Lower leg skin (tissue), 4 donors: Measurements from ENCODE around the gene STEAP1B. TPM values are rescaled to one million over a fixed set of nuclear protein-coding genes. Genes with fewer than 3 reads are reported as not detected.

Source experiments
- DNase-seq, 2 donors: peaks; one replicate each; pipeline ENCODE4 v3.0.0-alpha.2; 2019; ENCODE audit warnings: low spot score in 2 of 2
- H3K4me3 ChIP-seq: fragments of 200-600 bp; sonication (generic); 2 replicates; pipeline ENCODE4 v1.5.1; 2017; ENCODE audit warnings: mild to moderate bottlenecking, low read depth; ENCODE audit not compliant: poor library complexity, severe bottlenecking
- POLR2A ChIP-seq, 2 donors: fragments of 450-650 bp; IDR thresholded peaks; one replicate each; pipeline ENCODE4 v1.6.1; 2016 to 2017; ENCODE audit warnings: antibody characterized with exemption in 2 of 2, mild to moderate bottlenecking in 1 of 2, moderate library complexity in 1 of 2
- WGBS, 2 donors: methylation state at CpG; one replicate each; pipeline ENCODE4 v1.1.5; 2018; 5-methylcytosine and 5-hydroxymethylcytosine counted together
- intact Hi-C: fragments of 100-400 bp; cut with DNase I; formaldehyde crosslinking; loops from one replicate; pipeline ENCODE4 v1.15.0; 2023; ENCODE audit warnings: low total_unique reads
- total RNA-seq, 4 donors: library from RNA; depleted of rRNA; stranded (reverse); fragments of >200 nt; gene quantifications; one replicate each; pipeline ENCODE4 v1.1.0, GENCODE V29; 2016
- TF ChIP-seq, protein P1 (sequence below), 3 donors: fragments of 450-650 bp; IDR thresholded peaks; one replicate each; pipeline ENCODE4 v1.5.1; 2016; ENCODE audit warnings: antibody characterized with exemption in 3 of 3, mild to moderate bottlenecking in 3 of 3, moderate library complexity in 2 of 3

Gene STEAP1B
- total RNA-seq, 4 donors from 2014 or later: 0.29 to 1.4 TPM; not detected in 2

DNA sequence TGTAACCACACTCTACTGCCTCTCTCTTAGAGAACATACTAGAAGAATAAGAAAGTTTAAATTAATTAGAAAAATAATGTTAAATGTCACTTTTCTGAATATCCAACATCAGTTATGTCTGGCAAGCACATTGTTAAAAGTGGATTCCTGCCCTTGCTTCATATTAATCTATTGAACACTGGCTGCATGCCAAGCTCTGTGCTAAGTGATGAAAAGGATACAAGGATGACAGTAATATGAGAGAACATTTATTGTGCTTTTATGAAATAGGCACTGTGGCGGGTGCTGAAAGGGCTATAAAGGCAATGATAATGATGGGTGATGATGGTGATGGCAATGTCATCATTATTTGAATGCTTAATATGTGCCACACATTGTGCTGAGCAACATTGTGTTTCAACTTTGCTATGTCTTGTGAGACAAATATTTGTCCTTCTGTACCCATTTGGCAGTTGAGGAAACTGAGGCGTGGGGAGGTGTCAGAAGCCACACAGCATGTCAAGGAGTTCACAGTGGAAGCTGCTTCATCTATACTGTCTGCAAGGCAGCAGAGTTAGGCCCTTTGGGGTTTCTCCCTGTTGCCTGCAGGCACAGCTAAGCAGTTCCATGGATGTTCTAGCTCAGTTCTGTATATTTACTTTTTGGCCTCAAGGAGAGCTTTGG is 78.9 kb downstream of the STEAP1B start:
- no peak overlapping the region for H3K4me3 ChIP-seq
- TF ChIP-seq, protein P1, sequence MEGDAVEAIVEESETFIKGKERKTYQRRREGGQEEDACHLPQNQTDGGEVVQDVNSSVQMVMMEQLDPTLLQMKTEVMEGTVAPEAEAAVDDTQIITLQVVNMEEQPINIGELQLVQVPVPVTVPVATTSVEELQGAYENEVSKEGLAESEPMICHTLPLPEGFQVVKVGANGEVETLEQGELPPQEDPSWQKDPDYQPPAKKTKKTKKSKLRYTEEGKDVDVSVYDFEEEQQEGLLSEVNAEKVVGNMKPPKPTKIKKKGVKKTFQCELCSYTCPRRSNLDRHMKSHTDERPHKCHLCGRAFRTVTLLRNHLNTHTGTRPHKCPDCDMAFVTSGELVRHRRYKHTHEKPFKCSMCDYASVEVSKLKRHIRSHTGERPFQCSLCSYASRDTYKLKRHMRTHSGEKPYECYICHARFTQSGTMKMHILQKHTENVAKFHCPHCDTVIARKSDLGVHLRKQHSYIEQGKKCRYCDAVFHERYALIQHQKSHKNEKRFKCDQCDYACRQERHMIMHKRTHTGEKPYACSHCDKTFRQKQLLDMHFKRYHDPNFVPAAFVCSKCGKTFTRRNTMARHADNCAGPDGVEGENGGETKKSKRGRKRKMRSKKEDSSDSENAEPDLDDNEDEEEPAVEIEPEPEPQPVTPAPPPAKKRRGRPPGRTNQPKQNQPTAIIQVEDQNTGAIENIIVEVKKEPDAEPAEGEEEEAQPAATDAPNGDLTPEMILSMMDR (IDR thresholded peaks at IDR 0.05): no peak
- no peak for TF ChIP-seq POLR2A (IDR thresholded peaks at IDR 0.05)
- DNase-seq: no peak
- intact Hi-C loops: no loop called here
- 76% methylated on average over 2 of the region's 2 CpGs for WGBS, 2 donors

DNA sequence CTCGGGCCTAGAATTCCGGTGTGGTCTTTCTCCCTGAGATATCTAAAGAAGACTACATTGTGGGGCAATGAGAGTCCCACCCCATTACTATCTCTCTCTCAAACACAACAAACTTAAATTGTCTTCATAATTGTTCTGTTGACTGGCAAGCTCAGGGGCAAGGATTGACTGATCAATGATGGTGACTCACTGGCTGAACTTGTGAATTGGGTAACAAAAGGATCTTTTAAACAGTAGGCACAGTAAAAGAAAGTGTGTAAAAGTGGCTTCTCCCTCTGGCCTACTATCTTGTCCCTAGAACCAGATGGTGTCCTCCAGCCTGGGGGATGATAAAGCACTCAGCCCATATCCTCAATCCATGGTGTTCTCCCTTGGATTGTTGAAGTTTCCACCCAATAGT is 80.0 kb downstream of the STEAP1B start:
- no peak for TF ChIP-seq POLR2A (IDR thresholded peaks at IDR 0.05)
- TF ChIP-seq, protein P1 (IDR thresholded peaks at IDR 0.05): no peak
- H3K4me3 ChIP-seq: no peak overlapping the region
- WGBS, 2 donors: 92 to 96% methylated on average over 2 of the region's 2 CpGs
- DNase-seq: no peak
- intact Hi-C loops: no loop called here

DNA sequence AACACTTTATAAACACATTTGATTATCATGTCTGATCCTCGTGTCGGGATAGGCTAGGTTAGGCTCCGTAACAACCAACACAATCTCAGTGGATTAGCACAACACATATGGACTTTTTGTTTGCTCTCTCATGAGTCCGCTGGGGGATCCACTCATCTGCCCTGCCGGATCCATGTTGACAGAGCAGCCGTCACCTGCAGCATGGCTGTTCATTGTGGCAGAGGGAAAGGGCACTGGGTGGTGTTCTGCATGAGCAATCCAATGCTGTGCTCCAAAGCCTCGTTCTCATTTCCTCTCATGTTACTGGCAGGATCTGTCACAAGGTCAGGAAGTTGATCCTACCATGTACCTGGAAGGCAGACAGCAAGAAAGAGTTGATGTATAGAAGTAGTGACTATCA is 80.5 kb downstream of the STEAP1B start:
- intact Hi-C loops: no loop called here
- WGBS, 2 donors: 88 to 93% methylated on average over 7 of the region's 7 CpGs

DNA sequence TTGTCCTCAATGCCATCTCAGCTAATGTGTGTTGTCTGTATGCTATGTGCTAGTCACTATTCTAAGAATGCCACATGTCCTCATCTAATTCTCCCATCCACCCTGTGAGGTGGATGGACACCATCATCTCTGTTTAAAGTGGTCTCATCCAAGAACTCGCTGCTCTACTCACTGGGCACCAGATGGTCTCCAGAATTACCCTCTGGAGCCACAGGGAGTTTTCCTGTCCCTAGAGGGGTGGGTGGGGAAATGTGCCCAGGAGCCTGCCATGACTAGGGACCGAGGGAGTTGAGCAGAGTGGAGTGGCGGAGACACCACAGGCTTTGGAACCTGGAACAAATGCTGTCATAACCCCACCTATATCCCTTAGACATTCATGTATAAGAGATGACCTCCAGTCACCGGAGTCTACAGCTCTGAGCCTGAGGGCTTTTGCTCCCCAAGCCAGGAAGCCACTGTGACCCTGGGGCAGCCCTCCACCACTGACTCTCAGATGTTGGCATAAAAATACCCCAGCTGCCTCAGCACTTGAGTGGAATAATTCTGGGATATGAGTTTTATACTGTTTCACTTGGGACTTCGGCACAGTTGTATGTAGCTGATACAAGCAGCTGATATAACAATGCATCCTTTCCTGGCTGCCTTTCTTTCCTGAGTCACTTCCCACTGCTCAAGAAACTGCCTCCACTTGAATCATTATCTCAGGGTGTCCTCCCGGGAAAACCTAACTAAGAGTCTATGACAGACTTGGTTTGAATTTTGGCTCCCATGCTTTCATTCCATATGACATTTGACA is 81.5 kb downstream of the STEAP1B start:
- intact Hi-C loops: no loop called here
- no peak overlapping the region for H3K4me3 ChIP-seq
- 79 to 89% methylated on average over 6 of the region's 6 CpGs for WGBS, 2 donors
- no peak for DNase-seq
- TF ChIP-seq POLR2A (IDR thresholded peaks at IDR 0.05): no peak
- TF ChIP-seq, protein P1 (IDR thresholded peaks at IDR 0.05): no peak

More for the DNA sequence above, 80.5 kb downstream of the STEAP1B start:
- H3K4me3 ChIP-seq: no peak overlapping the region
- TF ChIP-seq, protein P1 (IDR thresholded peaks at IDR 0.05): no peak
- TF ChIP-seq POLR2A (IDR thresholded peaks at IDR 0.05): no peak
- DNase-seq: no peak

DNA sequence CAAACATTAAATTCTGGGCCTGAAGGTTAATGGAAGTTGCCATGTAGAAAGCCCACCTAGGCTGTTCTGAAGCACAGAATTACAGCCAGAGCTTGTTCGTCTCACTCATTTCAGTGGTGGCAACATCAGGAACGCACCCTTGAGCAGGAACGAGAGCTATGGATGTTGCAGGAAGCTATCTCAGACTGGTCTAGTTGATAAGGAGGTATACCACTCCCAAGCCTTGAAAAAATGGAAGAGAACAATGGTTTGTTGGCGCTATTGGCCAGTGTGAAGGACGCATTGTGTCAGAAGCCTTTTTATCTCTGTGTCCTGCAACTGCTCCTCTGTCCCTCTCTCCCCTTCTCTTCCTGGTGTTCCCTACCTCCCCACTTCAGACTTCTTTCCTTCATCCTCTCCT is 82.1 kb downstream of the STEAP1B start:
- H3K4me3 ChIP-seq: no peak overlapping the region
- intact Hi-C loops: no loop called here
- no peak for DNase-seq
- WGBS, 2 donors: 84 to 87% methylated on average over 5 of the region's 5 CpGs
- TF ChIP-seq, protein P1 (IDR thresholded peaks at IDR 0.05): no peak
- no peak for TF ChIP-seq POLR2A (IDR thresholded peaks at IDR 0.05)
